HPDE6-E6E7 (cell line): ENCODE results near the gene MLNR.

ENCODE experiments used
- DNase-seq: peaks from one replicate; pipeline ENCODE4 v3.0.0; 2011; ENCODE audit warnings: missing footprints; ENCODE audit errors: extremely low spot score

Gene MLNR

GRCh38 chr13:49220036-49220855 lies at the start of gene MLNR:
Gene MLNR, plus strand, starts transcription at chr13:49220338. Its CDS starts 0 bp downstream, at chr13:49220338.
- DNase-seq: no peak

DNA sequence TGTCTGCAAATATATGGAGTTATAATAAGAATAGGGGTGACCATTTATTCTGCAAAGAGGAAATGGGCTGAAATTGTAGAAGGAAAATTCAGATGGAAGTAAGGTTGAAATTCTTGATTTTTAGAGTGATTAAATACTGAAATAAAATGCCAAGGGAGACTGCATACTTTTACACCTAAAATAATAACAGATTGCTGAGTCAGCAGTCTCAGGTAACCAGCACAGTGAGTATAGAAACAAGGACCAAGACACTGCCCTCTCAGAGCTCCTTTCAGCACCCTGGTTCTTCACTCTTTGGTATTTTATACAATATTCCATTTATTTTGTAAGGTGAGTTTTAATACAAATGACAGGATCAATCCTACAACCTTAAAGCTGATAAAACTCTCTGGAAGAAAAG lies 48.8 kb upstream of the MLNR start:
- no peak for DNase-seq

GRCh38 chr13:49183672-49184325 lies 36.3 kb upstream of the MLNR start:
- DNase-seq: no peak

- no peak for DNase-seq
These were observed 35.5 kb upstream of the MLNR start for GRCh38 chr13:49184621-49185020.

- DNase-seq: no peak
These were observed 34.9 kb upstream of the MLNR start for GRCh38 chr13:49185264-49185663.

GRCh38 chr13:49190901-49191300 lies 29.2 kb upstream of the MLNR start:
- no peak for DNase-seq

DNA sequence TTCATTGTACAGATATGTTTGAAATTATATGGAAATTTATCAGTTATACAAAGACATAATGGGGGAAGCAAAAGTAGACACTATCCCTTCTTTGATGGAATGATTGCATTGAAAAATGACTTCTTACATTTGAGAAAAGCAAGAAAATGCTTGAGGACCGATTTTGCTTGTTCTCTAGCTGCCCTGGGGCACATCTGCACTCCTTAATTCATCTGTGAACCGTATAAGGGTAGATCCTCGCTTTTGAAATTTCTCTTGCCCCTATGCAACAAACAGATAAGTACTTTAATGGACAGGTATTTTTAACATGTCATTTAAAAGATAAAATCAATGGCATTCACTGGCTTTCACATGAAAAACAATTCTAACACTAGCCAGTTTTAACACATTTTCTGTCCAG lies 13.5 kb upstream of the MLNR start:
- no peak for DNase-seq

DNA sequence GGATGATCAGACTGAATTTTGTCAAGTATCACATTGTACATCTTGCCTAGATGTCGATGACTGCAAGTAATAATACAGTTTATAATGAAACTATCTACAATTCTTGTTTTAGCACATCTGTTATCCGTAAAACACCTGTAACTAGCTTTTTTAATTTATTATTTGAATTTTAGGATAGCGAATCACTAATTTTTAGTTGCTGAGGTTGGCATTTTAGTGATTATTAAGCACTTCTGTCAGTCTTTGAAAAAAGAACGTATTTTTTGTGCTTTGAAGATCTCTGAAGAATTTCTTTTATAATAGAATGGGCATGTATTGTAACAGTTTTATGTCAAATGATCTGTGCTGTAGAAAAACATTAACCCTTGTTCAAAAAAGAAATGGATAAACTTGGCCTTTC lies 11.5 kb upstream of the MLNR start:
- DNase-seq: no peak

DNA sequence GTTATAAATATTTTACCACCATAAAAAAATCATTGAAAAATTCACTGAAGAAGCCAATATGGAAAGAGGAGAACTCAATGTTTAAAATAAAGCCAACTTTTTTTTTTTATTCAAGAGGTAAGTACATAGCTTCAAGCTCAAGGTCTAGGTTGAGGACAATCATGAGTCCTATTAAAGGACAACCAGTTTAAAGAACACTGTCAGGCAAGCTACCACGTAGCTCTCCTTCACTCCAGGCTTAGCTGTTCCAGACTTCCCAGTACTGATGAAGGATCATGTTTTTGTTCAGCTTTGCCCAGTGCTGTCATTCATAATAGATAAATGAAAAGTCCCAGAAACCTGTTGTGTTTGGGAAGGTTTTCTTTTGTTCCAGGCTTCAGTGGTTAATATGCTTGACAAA lies 10.0 kb upstream of the MLNR start:
- no peak for DNase-seq

- DNase-seq: no peak
These were observed 9.5 kb upstream of the MLNR start for GRCh38 chr13:49210669-49211068.

DNA sequence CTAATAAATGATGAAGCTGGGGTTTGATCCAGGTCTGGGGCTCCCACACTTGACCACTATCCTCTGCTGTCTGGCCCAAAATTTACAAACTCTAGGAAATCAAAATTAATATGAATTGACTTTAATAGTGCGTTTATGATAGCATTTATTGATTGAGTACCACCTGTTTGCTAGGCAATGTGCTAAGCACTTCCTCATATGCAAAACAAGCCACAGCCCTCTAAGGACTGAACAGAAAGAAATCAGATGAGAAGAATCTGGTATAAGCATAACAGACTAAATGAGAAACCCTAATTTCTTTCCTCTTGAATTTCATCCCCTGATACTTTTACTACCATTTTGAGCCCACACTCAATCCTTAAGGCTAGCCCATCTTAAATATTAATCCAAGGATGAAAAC lies 6.6 kb upstream of the MLNR start:
- no peak for DNase-seq

DNA sequence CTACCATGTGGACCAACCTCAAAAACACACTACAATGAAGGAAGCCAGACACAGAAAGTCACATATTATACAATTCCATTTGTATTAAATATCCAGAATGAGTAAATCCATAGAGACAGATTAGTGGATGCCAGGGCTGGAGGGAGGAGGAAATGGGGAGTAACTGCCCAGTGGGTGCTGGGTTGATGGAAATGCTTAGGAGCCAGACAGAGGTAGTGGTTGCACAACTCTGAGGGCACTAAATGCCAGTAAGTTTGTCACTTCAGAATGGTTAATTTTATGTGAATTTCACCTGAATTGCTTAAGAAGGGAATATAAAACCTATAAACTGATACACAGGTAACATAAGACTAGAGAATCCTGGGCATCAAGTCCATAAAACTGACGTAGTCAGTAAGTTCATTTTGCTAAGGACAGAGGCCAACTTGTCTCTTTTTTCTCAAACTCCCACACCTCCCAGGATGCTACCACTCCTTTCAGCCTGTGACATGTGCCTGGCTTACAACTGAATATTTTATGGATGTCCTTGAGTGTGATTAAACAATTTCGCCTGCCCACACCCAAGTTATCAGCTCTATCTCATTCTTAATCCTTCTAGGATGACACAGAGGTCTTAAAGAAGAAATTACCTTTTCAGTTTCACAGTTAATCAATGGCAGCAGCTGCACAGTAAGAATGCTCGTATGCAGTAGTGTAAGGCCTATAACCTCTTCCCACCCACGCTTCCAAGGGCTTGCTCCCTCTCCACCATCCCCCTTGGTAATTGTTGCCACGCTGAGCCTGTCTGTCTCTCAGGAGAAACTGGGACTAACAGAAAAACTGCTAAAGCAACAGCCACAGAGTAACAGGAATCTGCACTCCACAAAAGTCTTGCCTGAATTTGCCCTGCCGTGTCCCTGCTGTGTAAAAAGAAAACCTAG lies 5.9 kb upstream of the MLNR start:
- DNase-seq: no peak

- no peak for DNase-seq
These were observed 5.2 kb upstream of the MLNR start for GRCh38 chr13:49214917-49215376.

DNA sequence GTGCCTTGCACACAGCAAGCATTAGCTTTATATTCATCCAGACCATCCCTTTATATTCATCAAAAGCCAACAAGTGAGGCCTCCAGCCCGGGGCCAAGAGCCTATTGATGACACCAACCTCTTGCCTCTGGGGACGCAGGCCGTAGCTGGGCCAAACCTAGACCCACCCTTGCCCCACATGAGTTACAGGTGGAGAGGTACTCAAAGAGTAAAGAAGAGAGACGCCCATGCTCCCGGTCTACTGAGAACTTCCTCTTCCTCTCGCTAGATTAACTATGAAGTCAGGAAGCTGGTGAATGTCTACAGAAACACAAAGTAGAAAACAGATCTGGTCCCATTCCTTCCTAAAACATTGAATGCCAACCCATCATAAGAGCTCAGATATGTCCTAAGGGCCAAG lies 3.8 kb upstream of the MLNR start:
- DNase-seq: no peak

DNA sequence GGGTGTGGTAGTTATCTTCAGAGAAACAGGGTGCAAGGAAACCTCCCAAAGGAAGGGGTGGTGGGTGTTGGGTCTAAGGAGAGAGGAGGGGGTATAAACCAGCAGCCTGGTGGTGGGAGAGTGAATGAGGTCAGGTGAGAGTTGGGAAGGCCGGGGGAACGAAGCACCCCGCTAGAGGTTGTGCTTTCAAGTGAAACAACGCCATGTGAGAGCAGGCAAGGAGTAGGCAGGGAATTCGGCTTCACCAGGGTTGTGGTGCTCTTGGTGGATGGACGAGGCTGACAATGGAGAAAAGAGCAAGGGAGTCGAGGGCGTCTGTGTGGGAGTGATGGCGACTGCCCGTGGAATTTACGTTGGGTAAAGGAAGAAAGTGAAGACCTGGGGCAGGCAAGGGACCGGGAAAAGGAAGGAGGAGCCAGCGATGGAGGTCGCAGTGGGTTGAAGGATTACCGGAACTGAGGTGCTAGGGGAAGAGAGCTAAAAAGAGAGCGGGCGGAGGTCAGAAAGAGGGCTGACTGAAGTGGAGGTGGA lies 2.1 kb upstream of the MLNR start:
- no peak for DNase-seq

GRCh38 chr13:49218493-49219051 lies 1.6 kb upstream of the MLNR start:
- no peak for DNase-seq

DNA sequence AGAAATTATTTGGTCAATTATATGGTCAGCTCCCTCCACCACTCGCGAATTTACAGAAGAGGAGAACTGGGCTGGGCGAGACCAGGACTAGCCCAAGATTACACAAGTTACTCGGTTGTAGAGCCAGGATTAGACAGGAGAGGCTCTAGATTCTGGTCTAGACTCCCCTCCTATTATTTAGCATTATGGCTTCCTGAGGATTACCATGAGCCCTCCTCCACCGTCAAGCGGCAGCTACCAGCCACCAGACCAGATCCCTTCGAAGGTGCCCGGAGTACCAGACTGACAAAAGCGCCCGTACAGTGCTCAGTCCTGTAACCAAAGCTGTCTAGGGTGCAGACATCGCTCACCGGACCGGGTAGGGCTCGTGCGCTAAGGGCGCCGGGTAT lies 497 bp upstream of the MLNR start:
- DNase-seq: no peak

- no peak for DNase-seq
These were observed 885 bp downstream of the MLNR start for GRCh38 chr13:49220856-49221589.

GRCh38 chr13:49221590-49221965 lies 1.4 kb downstream of the MLNR start:
- DNase-seq: no peak

DNA sequence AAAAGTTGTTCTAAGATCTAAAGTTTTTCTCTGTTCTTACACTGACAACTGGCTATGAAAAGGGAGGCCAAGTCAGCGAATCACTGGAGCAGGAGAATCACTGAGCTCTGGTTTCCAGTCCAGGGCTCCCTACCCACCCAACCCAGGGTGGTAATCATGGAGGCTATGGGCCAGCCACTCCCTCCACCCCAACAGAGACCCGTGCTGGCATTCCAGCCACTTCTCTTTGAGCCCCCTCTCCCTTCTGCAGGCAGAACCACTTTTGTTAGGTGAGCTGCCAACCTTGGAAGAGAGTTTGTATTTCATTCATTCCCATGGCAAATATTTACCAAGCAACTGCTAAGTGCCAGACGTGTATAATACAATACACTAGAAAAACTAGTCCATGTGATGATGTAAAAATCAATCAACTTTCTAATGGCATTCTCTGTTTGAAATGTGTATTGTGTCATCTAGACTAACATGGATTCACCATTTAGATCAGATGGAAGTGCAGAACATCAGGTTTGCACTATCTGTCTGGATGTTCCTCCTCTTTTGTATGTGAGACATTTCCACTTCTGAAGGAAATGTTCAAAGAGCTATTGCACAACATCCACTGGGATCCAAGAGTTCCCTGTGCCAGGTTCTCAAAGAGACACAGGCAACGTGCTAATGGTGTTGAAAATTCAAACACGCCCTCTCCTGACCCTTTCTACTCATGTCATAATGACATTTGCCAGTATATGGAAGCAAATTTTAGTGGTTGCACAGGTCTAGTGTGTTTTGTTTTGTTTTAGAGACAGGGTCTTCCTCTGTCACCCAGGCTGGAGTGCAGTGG lies 5.3 kb downstream of the MLNR start:
- DNase-seq: no peak
